RWPE2 (cell line): ENCODE data around the gene MRPS10.

Source experiments
- ATAC-seq: fragments of 200-7000 bp; cut with Tn5 transposase; 3 replicates; pipeline ENCODE4 v1.9.1; 2021; ENCODE audit warnings: low read depth
- DNase-seq: peaks from one replicate; pipeline ENCODE4 v3.0.0-alpha.2; 2020; ENCODE audit warnings: low spot score
- H3K27ac ChIP-seq: fragments of 450-650 bp; 2 replicates; pipeline ENCODE4 v1.5.1; 2017; ENCODE audit warnings: mild to moderate bottlenecking; ENCODE audit not compliant: poor library complexity, severe bottlenecking
- H3K27me3 ChIP-seq: fragments of 250-450 bp; sonication (Bioruptor Pico); 2 replicates; pipeline ENCODE4 v1.5.1; 2021; ENCODE audit warnings: mild to moderate bottlenecking, moderate library complexity; ENCODE audit not compliant: insufficient read depth, poor library complexity, severe bottlenecking
- H3K36me3 ChIP-seq: fragments of 250-450 bp; sonication (Bioruptor Pico); 2 replicates; pipeline ENCODE4 v1.5.1; 2020; ENCODE audit warnings: low read depth, mild to moderate bottlenecking, moderate library complexity
- H3K4me1 ChIP-seq: fragments of 250-450 bp; sonication (Bioruptor Pico); 2 replicates; pipeline ENCODE4 v1.5.1; 2021; ENCODE audit warnings: mild to moderate bottlenecking, moderate library complexity; ENCODE audit not compliant: insufficient read depth, poor library complexity, severe bottlenecking
- H3K4me3 ChIP-seq: fragments of 250-450 bp; sonication (Bioruptor Pico); 2 replicates; pipeline ENCODE4 v1.5.1; 2021; ENCODE audit warnings: mild to moderate bottlenecking, moderate library complexity; ENCODE audit not compliant: severe bottlenecking
- H3K9me3 ChIP-seq: fragments of 250-450 bp; sonication (Bioruptor Pico); 2 replicates; pipeline ENCODE4 v1.5.1; 2021; ENCODE audit warnings: mild to moderate bottlenecking, moderate library complexity; ENCODE audit not compliant: severe bottlenecking
- TF ChIP-seq, protein P1 (sequence below): fragments of 450-650 bp; IDR thresholded peaks from one replicate; pipeline ENCODE4 v1.5.1; 2017; ENCODE audit warnings: mild to moderate bottlenecking, moderate library complexity; ENCODE audit not compliant: poor library complexity, severe bottlenecking

MRPS10 gene

DNA sequence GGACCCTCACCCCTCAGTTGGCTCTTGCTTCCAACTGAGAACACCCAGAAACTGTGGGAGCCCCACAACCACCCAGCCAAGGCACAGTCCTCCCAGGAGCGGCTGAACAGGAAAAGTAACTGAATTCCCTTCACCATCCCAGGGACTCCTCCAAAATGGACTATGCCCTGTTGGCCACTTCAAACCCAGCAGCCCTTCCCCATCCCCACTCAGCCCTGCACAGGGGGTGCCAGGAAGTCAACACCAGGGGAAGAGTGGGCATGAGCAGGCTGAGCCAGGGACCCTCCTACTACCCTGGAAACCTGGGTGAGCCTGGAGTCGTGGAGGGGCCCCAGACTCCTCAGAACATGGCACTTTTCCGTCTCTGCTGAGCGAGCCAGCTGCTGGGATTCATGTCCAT, 33.2 kb downstream of the MRPS10 start:
- TF ChIP-seq, protein P1, sequence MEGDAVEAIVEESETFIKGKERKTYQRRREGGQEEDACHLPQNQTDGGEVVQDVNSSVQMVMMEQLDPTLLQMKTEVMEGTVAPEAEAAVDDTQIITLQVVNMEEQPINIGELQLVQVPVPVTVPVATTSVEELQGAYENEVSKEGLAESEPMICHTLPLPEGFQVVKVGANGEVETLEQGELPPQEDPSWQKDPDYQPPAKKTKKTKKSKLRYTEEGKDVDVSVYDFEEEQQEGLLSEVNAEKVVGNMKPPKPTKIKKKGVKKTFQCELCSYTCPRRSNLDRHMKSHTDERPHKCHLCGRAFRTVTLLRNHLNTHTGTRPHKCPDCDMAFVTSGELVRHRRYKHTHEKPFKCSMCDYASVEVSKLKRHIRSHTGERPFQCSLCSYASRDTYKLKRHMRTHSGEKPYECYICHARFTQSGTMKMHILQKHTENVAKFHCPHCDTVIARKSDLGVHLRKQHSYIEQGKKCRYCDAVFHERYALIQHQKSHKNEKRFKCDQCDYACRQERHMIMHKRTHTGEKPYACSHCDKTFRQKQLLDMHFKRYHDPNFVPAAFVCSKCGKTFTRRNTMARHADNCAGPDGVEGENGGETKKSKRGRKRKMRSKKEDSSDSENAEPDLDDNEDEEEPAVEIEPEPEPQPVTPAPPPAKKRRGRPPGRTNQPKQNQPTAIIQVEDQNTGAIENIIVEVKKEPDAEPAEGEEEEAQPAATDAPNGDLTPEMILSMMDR: no peak
- Histone ChIP-seq H3K4me3 (no peak overlapping the region), H3K36me3 (no peaks in the 10 kb centered on the region), H3K27ac (no peak overlapping the region), H3K27me3 (no peaks in the 10 kb centered on the region), H3K9me3 (no peaks in the 10 kb centered on the region), H3K4me1 (no peaks in the 10 kb centered on the region)
- no peak for DNase-seq
- no peak for ATAC-seq

- DNase-seq (no peak), ATAC-seq (no peak)
- Histone ChIP-seq H3K9me3 (peaks cover under 1% of the 10 kb centered on the region), H3K4me1 (no peaks in the 10 kb centered on the region), H3K27ac (no peak overlapping the region), H3K36me3 (no peaks in the 10 kb centered on the region), H3K27me3 (no peaks in the 10 kb centered on the region), H3K4me3 (no peak overlapping the region)
- TF ChIP-seq, protein P1: no peak
Measured at GRCh38 chr6:42182101-42182500, 35.6 kb downstream of the MRPS10 start.

GRCh38 chr6:42179945-42180313, 37.7 kb downstream of the MRPS10 start:
- ATAC-seq (peak; percentile 50; the same call in 2 of the 3 replicates), DNase-seq (no peak)
- H3K27ac ChIP-seq: no peak overlapping the region
- TF ChIP-seq, protein P1: no peak
- H3K9me3 ChIP-seq: peaks cover 2% of the 10 kb centered on the region
- H3K36me3 ChIP-seq: no peaks in the 10 kb centered on the region
- no peak overlapping the region for H3K4me3 ChIP-seq
- H3K4me1 ChIP-seq: no peaks in the 10 kb centered on the region
- H3K27me3 ChIP-seq: no peaks in the 10 kb centered on the region

GRCh38 chr6:42179261-42179944, 38.3 kb downstream of the MRPS10 start:
- peaks cover 2% of the 10 kb centered on the region for H3K9me3 ChIP-seq
- H3K4me1 ChIP-seq: no peaks in the 10 kb centered on the region
- no peak for DNase-seq
- no peak overlapping the region for H3K27ac ChIP-seq
- H3K4me3 ChIP-seq: no peak overlapping the region
- no peak for ATAC-seq
- H3K27me3 ChIP-seq: no peaks in the 10 kb centered on the region
- H3K36me3 ChIP-seq: no peaks in the 10 kb centered on the region
- TF ChIP-seq, protein P1: no peak
